ENCODE data around the gene NBEAL1. TPM values are rescaled to one million over a fixed set of nuclear protein-coding genes. Genes with fewer than 3 reads are reported as not detected.
A peak's percentile ranks its signal among the peaks of the same experiment; 100 is the strongest.

The NBEAL1 gene
- total and polyA plus RNA-seq, 12 donors: 2.5 to 24.5 (median 17.9) TPM

GRCh38 chr2:203002054-203002821 lies 12.4 kb upstream of the NBEAL1 start:
- Histone ChIP-seq H3K4me3 (no peak overlapping the region), H3K27me3 (no peaks in the 10 kb centered on the region), H3K36me3 (no peaks in the 10 kb centered on the region), H3K4me1 (no peaks in the 10 kb centered on the region), H3K9me3 (no peaks in the 10 kb centered on the region), H3K27ac (no peak overlapping the region)
- DNase-seq: no peak
- TF ChIP-seq, protein P1, sequence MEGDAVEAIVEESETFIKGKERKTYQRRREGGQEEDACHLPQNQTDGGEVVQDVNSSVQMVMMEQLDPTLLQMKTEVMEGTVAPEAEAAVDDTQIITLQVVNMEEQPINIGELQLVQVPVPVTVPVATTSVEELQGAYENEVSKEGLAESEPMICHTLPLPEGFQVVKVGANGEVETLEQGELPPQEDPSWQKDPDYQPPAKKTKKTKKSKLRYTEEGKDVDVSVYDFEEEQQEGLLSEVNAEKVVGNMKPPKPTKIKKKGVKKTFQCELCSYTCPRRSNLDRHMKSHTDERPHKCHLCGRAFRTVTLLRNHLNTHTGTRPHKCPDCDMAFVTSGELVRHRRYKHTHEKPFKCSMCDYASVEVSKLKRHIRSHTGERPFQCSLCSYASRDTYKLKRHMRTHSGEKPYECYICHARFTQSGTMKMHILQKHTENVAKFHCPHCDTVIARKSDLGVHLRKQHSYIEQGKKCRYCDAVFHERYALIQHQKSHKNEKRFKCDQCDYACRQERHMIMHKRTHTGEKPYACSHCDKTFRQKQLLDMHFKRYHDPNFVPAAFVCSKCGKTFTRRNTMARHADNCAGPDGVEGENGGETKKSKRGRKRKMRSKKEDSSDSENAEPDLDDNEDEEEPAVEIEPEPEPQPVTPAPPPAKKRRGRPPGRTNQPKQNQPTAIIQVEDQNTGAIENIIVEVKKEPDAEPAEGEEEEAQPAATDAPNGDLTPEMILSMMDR (IDR thresholded peaks at IDR 0.05): no peak
- ATAC-seq: no peak
- intact Hi-C loops (cut with DNase I): no loop called here
- 88 to 94% methylated on average over 3 of the region's 3 CpGs for WGBS, 2 donors

GRCh38 chr2:203003716-203004115 lies 11.0 kb upstream of the NBEAL1 start:
- H3K4me3 ChIP-seq: no peak overlapping the region
- DNase-seq (no peak), ATAC-seq (no peak)
- H3K36me3 ChIP-seq: no peaks in the 10 kb centered on the region
- no peak overlapping the region for H3K27ac ChIP-seq
- intact Hi-C loops (cut with DNase I): no loop called here
- 92 to 95% methylated on average over 8 of the region's 8 CpGs for WGBS, 2 donors
- TF ChIP-seq, protein P1 (IDR thresholded peaks at IDR 0.05): no peak
- H3K27me3 ChIP-seq: no peaks in the 10 kb centered on the region
- H3K4me1 ChIP-seq: no peaks in the 10 kb centered on the region
- H3K9me3 ChIP-seq: no peaks in the 10 kb centered on the region

GRCh38 chr2:203016716-203017115 lies 2.0 kb downstream of the NBEAL1 start:
- intact Hi-C loops (cut with DNase I): loop anchor here in 1 of 10 donors (10.0 kb wide), 1 partner anchor 102 kb away; the partner anchor contains the start of genes CARF and WDR12
- peaks cover 0 to 67% (median 46%) of the 10 kb centered on the region in 9 donors for H3K4me1 ChIP-seq
- H3K4me3 ChIP-seq: peak overlapping the region in 9 of 10 donors; percentile 24 to 93 (median 85)
- H3K9me3 ChIP-seq: no peaks in the 10 kb centered on the region
- WGBS, 2 donors: 58 to 59% methylated on average over 3 of the region's 3 CpGs
- H3K27ac ChIP-seq: peak overlapping the region in 8 of 10 donors; percentile 91 to 98 (median 94)
- TF ChIP-seq, protein P1 (IDR thresholded peaks at IDR 0.05): no peak
- no peaks in the 10 kb centered on the region for H3K36me3 ChIP-seq
- DNase-seq (no peak), ATAC-seq (no peak)
- no peaks in the 10 kb centered on the region for H3K27me3 ChIP-seq

DNA sequence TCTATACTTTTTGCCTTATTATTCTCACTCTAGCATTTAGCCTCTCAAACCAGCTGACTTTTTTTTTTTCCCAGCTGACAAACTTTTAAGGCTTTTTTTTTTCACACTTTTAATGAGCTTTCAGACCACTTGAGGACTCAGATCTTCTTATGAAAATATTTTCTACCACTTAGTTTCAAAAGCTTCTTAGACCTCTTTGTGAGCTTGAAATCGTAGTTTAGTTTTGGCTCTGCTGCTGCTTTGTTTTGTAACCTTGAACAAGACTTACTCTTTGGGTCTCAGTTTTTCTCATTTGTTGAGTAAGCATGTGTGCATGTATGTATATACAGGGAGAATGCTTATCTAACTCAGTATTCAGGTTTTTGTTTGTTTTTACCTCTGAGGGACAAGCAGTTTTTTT lies 3.5 kb downstream of the NBEAL1 start:
- intact Hi-C loops (cut with DNase I): loop anchor here in 1 of 10 donors (10.0 kb wide), 1 partner anchor 103 kb away; the partner anchor contains the start of genes CARF and WDR12
- DNase-seq: no peak
- no peaks in the 10 kb centered on the region for H3K9me3 ChIP-seq
- ATAC-seq: no peak
- peak overlapping the region; percentile 0 to 93 (median 82) for H3K4me3 ChIP-seq
- peaks cover 0 to 79% (median 61%) of the 10 kb centered on the region in 9 donors for H3K4me1 ChIP-seq
- TF ChIP-seq, protein P1 (IDR thresholded peaks at IDR 0.05): no peak
- WGBS, 2 donors: 4% methylated on average over 1 of the region's 1 CpG
- H3K27me3 ChIP-seq: no peaks in the 10 kb centered on the region
- H3K27ac ChIP-seq: peak overlapping the region in 7 of 10 donors; percentile 21 to 98 (median 91)
- H3K36me3 ChIP-seq: no peaks in the 10 kb centered on the region

Measured in heart right ventricle (tissue), 16 donors.